Activated naive CD4-positive, alpha-beta T cell treated with anti-CD3 and anti-CD28 coated beads, Interleukin-2, amount 10 ng/mL, durations not matched to agents 5 hours and 36 hours (primary cell): ENCODE measurements around the gene GSTM3. TPM values are rescaled to one million over a fixed set of nuclear protein-coding genes. Genes with fewer than 3 reads are reported as not detected.

Source experiments
- total RNA-seq, 2 experiments: library from RNA; stranded (reverse); gene quantifications; one replicate each; pipeline ENCODE4 v1.2.3, GENCODE V29; 2021

GSTM3 gene
- under 1 TPM; 0.31 to 0.71 TPM for total RNA-seq

GRCh38 chr1:109740615-109741373 is at the start of gene GSTM3:
Gene GSTM3 (minus strand): TSS chr1:109741038. CDS start chr1:109740287, 751 bp downstream.

GRCh38 chr1:109763646-109764415 is 23.0 kb upstream of the GSTM3 start, which contains the start of gene EPS8L3:
Gene EPS8L3 (minus strand): TSS chr1:109763923. CDS start chr1:109761749, 2,174 bp downstream.

GRCh38 chr1:109711593-109712320 is 29.1 kb downstream of the GSTM3 start, which contains the start of gene GSTM5:
Gene GSTM5 (plus strand): TSS chr1:109712251. CDS start chr1:109712313, 62 bp downstream.

GRCh38 chr1:109687641-109688499 is 53.0 kb downstream of the GSTM3 start, which contains the start of gene GSTM1:
Gene GSTM1 (plus strand): TSS chr1:109687817. CDS start chr1:109687874, 57 bp downstream.

Other genes starting within 250 kb of the GSTM3 start
- gene CYB561D1, start 246.9 kb downstream of the GSTM3 start, total RNA-seq, result 10 to 100 TPM; 23.6 to 28.9 TPM
- gene AMIGO1, start 231.3 kb downstream of the GSTM3 start, total RNA-seq, result 1 to 10 TPM; 7.0 to 7.3 TPM
- gene GPR61, start 201.2 kb downstream of the GSTM3 start, total RNA-seq, result under 1 TPM; 0.29 to 0.50 TPM
- 1 to 10 TPM; 9.3 to 9.7 TPM for gene GNAI3, start 192.4 kb downstream of the GSTM3 start, total RNA-seq
- gene GNAT2, start 121.4 kb downstream of the GSTM3 start, total RNA-seq, result not detected
- gene AMPD2, start 121.2 kb downstream of the GSTM3 start, total RNA-seq, result 100 to 1,000 TPM; 112 to 117 TPM
- gene GSTM4, start 84.9 kb downstream of the GSTM3 start, total RNA-seq, result 10 to 100 TPM; 14.4 to 14.6 TPM
- gene GSTM2, start 73.0 kb downstream of the GSTM3 start, total RNA-seq, result 10 to 100 TPM; 20.9 to 22.6 TPM
- under 1 TPM in 1 of 2 experiments, not detected in 1; 0.24 TPM for gene GSTM1, start 53.2 kb downstream of the GSTM3 start, total RNA-seq
- not detected for gene GSTM5, start 28.8 kb downstream of the GSTM3 start, total RNA-seq
- gene EPS8L3, start 22.9 kb upstream of the GSTM3 start, total RNA-seq, result not detected
- 10 to 100 TPM; 23.0 to 23.4 TPM for gene CSF1, start 169.8 kb upstream of the GSTM3 start, total RNA-seq
- 10 to 100 TPM; 44.5 to 51.8 TPM for gene AHCYL1, start 243.7 kb upstream of the GSTM3 start, total RNA-seq